GM18907 (cell line): ENCODE results near the gene FGF14.
A peak's percentile ranks its signal among the peaks of the same experiment; 100 is the strongest.
"Not testable (repeated sequence)": the region's sequence is repeated elsewhere in the genome, so short reads cannot be mapped to it uniquely, and the experiment has no call there.

Experiments
- ATAC-seq: cut with Tn5 transposase; IDR thresholded peaks from one replicate; pipeline ENCODE4 v1.9.1; 2021; ENCODE audit warnings: mild to moderate bottlenecking, moderate library complexity; ENCODE audit not compliant: unreplicated experiment

FGF14 gene

GRCh38 chr13:102068323-102068722 lies 333.5 kb downstream of the FGF14 start:
- ATAC-seq = not testable (repeated sequence)

- no peak for ATAC-seq
Measured at GRCh38 chr13:102055090-102055779, 346.6 kb downstream of the FGF14 start.

GRCh38 chr13:102049853-102050252 lies 352.0 kb downstream of the FGF14 start:
- ATAC-seq = no peak

GRCh38 chr13:102045731-102046130 lies 356.1 kb downstream of the FGF14 start:
- ATAC-seq = no peak

GRCh38 chr13:102042746-102043145 lies 359.1 kb downstream of the FGF14 start:
- ATAC-seq = no peak

- ATAC-seq = no peak
Measured at GRCh38 chr13:102041544-102041943, 360.3 kb downstream of the FGF14 start.

GRCh38 chr13:102040812-102041211 lies 361.0 kb downstream of the FGF14 start:
- ATAC-seq = no peak

GRCh38 chr13:102039264-102039663 lies 362.6 kb downstream of the FGF14 start:
- ATAC-seq = no peak

GRCh38 chr13:102038787-102039186 lies 363.1 kb downstream of the FGF14 start:
- ATAC-seq = no peak

GRCh38 chr13:102035969-102036368 lies 365.9 kb downstream of the FGF14 start:
- ATAC-seq = peak; percentile 79

GRCh38 chr13:102033857-102034331 lies 368.0 kb downstream of the FGF14 start:
- ATAC-seq = no peak

GRCh38 chr13:102033386-102033785 lies 368.5 kb downstream of the FGF14 start:
- ATAC-seq = no peak

GRCh38 chr13:102028868-102029267 lies 373.0 kb downstream of the FGF14 start:
- no peak for ATAC-seq

- ATAC-seq = no peak
Measured at GRCh38 chr13:102028206-102028605, 373.6 kb downstream of the FGF14 start.

GRCh38 chr13:102021777-102022176 lies 380.1 kb downstream of the FGF14 start:
- no peak for ATAC-seq

GRCh38 chr13:102020611-102021216 lies 381.1 kb downstream of the FGF14 start:
- ATAC-seq = no peak

- no peak for ATAC-seq
Measured at GRCh38 chr13:102018716-102019115, 383.1 kb downstream of the FGF14 start.

- ATAC-seq = no peak
Measured at GRCh38 chr13:102017248-102017647, 384.6 kb downstream of the FGF14 start.

GRCh38 chr13:102012299-102013293 lies 389.3 kb downstream of the FGF14 start:
- no peak for ATAC-seq

GRCh38 chr13:102011455-102011854 lies 390.4 kb downstream of the FGF14 start:
- ATAC-seq = not testable (repeated sequence)

- no peak for ATAC-seq
Measured at GRCh38 chr13:102003848-102004570, 397.8 kb downstream of the FGF14 start.
